ENCODE data around the gene GUK1. TPM values are rescaled to one million over a fixed set of nuclear protein-coding genes. Genes with fewer than 3 reads are reported as not detected.

Gene GUK1
- polyA plus RNA-seq, 3 donors = 262 to 391 (median 316) TPM

DNA sequence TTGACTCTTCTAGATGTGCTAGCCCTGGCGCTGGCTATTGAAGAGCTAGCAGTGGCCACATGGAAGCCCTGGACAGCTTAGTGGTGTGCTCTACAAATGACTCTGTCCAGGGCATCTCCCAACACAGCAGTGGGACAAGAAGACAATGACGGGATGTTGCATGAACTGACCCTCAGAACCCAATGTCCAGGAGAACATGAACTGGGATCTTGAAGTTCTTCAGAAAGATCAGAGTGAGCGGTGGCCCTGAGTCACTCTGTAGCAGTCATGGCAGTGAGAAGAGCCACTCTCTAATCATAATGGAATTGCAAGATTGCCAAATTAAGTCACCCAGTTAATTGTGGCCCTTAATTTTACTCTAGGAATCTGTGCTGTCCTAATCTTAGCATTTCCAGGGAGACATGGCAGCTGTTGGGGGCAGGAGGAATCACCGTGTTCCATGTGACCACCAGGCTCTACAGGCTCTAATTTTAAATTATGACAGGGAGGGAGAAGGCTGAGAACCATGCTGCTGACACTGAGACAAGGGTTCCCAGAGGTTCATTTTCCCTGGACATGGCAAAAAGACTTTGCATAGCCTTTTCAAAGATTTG lies 57.6 kb downstream of the GUK1 start:
- no peaks in the 10 kb centered on the region for H3K27me3 ChIP-seq (ENCODE audit: control insufficient read depth in 2 of 2, insufficient read depth in 2 of 2, low read length in 2 of 2)
- H4K20me1 ChIP-seq (ENCODE audit: insufficient read depth, low read length) = no peaks in the 10 kb centered on the region
- no peak overlapping the region for H3K27ac ChIP-seq (ENCODE audit: low read depth in 1 of 2, low read length in 2 of 2)
- 95% methylated on average over 4 of the region's 4 CpGs for WGBS (ENCODE audit: insufficient coverage)
- H3K9ac ChIP-seq (ENCODE audit: insufficient read depth, low read length, poor library complexity, severe bottlenecking) = no peak overlapping the region
- intact Hi-C loops (cut with micrococcal nuclease) = no loop called here
- peaks cover 0 to 3% of the 10 kb centered on the region in 2 donors for H3K36me3 Mint-ChIP-seq
- H3K27me3 Mint-ChIP-seq (ENCODE audit: low read depth in 3 of 3) = peaks cover 0 to 2% (median 1%) of the 10 kb centered on the region in 3 donors
- no peaks in the 10 kb centered on the region for H3K36me3 ChIP-seq (replicated peaks in 1 of 2; ENCODE audit: control insufficient read depth in 1 of 2, insufficient read depth in 2 of 2, low read length in 2 of 2)
- H3K4me3 ChIP-seq (replicated peaks in 1 of 3; ENCODE audit: low read depth in 2 of 3, low read length in 3 of 3) = no peak overlapping the region
- H3K4me3 Mint-ChIP-seq = no peak overlapping the region
- TF ChIP-seq, protein P1, sequence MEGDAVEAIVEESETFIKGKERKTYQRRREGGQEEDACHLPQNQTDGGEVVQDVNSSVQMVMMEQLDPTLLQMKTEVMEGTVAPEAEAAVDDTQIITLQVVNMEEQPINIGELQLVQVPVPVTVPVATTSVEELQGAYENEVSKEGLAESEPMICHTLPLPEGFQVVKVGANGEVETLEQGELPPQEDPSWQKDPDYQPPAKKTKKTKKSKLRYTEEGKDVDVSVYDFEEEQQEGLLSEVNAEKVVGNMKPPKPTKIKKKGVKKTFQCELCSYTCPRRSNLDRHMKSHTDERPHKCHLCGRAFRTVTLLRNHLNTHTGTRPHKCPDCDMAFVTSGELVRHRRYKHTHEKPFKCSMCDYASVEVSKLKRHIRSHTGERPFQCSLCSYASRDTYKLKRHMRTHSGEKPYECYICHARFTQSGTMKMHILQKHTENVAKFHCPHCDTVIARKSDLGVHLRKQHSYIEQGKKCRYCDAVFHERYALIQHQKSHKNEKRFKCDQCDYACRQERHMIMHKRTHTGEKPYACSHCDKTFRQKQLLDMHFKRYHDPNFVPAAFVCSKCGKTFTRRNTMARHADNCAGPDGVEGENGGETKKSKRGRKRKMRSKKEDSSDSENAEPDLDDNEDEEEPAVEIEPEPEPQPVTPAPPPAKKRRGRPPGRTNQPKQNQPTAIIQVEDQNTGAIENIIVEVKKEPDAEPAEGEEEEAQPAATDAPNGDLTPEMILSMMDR (IDR thresholded peaks at IDR 0.05) = no peak
- no peaks in the 10 kb centered on the region for H3K79me2 ChIP-seq (ENCODE audit: insufficient read depth, low read length)
- no peak overlapping the region for H3K27ac Mint-ChIP-seq
- no peak overlapping the region for H3K4me2 ChIP-seq (replicated peaks; ENCODE audit: extremely low read depth, low read length, poor library complexity, severe bottlenecking)
- H3K9me3 Mint-ChIP-seq = peaks cover 20 to 33% (median 31%) of the 10 kb centered on the region in 7 donors
- H3K4me1 Mint-ChIP-seq = no peaks in the 10 kb centered on the region
- peaks cover 24 to 28% of the 10 kb centered on the region in 2 donors for H3K9me3 ChIP-seq (replicated peaks in 1 of 2; ENCODE audit: control insufficient read depth in 1 of 2, insufficient read depth in 1 of 2, low read length in 2 of 2)
- H3K4me1 ChIP-seq (ENCODE audit: control insufficient read depth in 1 of 2, insufficient read depth in 2 of 2, low read length in 2 of 2) = no peaks in the 10 kb centered on the region
- H2AFZ ChIP-seq (ENCODE audit: insufficient read depth, low read depth, low read length, poor library complexity, severe bottlenecking) = no peak overlapping the region
- no peak for DNase-seq

Small RNAs within 50 kb of the gene (small RNA-seq; reads per million reads assigned to genes)
- not detected for gene AL359510.1 (ENCODE audit: insufficient read length, low read depth)

Other genes with a start within 250 kb of the GUK1 start
- gene WNT9A, start 192.3 kb upstream of the GUK1 start, polyA plus RNA-seq = not detected
- gene WNT3A, start 133.3 kb upstream of the GUK1 start, polyA plus RNA-seq = not detected
- 100 to 1,000 TPM; 580 to 789 (median 603) TPM for gene ARF1, start 57.6 kb upstream of the GUK1 start, polyA plus RNA-seq
- 10 to 100 TPM in 2 of 3 donors, 1 to 10 TPM in 1; 6.9 to 34.2 (median 10.6) TPM for gene C1orf35, start 37.0 kb upstream of the GUK1 start, polyA plus RNA-seq
- 100 to 1,000 TPM in 2 of 3 donors, 10 to 100 TPM in 1; 99.8 to 277 (median 104) TPM for gene MRPL55, start 31.0 kb upstream of the GUK1 start, polyA plus RNA-seq
- gene GJC2, start 9.7 kb downstream of the GUK1 start, polyA plus RNA-seq = under 1 TPM in 1 of 3 donors, not detected in 2; 0.15 TPM
- gene IBA57, start 25.5 kb downstream of the GUK1 start, polyA plus RNA-seq = 1 to 10 TPM; 1.6 to 2.1 (median 1.7) TPM
- 1 to 10 TPM in 1 of 3 donors, under 1 TPM in 2; 0.57 to 1.5 (median 0.76) TPM for gene OBSCN, start 67.8 kb downstream of the GUK1 start, polyA plus RNA-seq